CD4-positive, alpha-beta T cell treated with Interleukin-15 for 4 hours (primary cell): ENCODE measurements around the gene ZBTB7C.

ENCODE experiments used
- DNase-seq: peaks from one replicate; pipeline ENCODE4 v3.0.0-alpha.2; 2020; ENCODE audit warnings: low spot score

Gene ZBTB7C

GRCh38 chr18:48034651-48035555, 374.3 kb downstream of the ZBTB7C start:
- no peak for DNase-seq

- no peak for DNase-seq
These were observed 375.2 kb downstream of the ZBTB7C start for GRCh38 chr18:48033790-48034650.

- DNase-seq, result no peak
These were observed 376.1 kb downstream of the ZBTB7C start for GRCh38 chr18:48032876-48033789.

GRCh38 chr18:48031641-48032040, 377.5 kb downstream of the ZBTB7C start:
- no peak for DNase-seq

GRCh38 chr18:48030616-48031480, 378.3 kb downstream of the ZBTB7C start:
- DNase-seq, result no peak

GRCh38 chr18:48029296-48029986, 379.7 kb downstream of the ZBTB7C start:
- DNase-seq, result no peak

- no peak for DNase-seq
These were observed 380.5 kb downstream of the ZBTB7C start for GRCh38 chr18:48028696-48029095.

GRCh38 chr18:48028081-48028480, 381.1 kb downstream of the ZBTB7C start:
- no peak for DNase-seq

- no peak for DNase-seq
These were observed 381.7 kb downstream of the ZBTB7C start for GRCh38 chr18:48027401-48027963.

- DNase-seq, result no peak
These were observed 383.0 kb downstream of the ZBTB7C start for GRCh38 chr18:48026216-48026615.

GRCh38 chr18:48024881-48025660, 384.1 kb downstream of the ZBTB7C start:
- DNase-seq, result no peak

- no peak for DNase-seq
These were observed 385.1 kb downstream of the ZBTB7C start for GRCh38 chr18:48024009-48024512.

- no peak for DNase-seq
These were observed 385.7 kb downstream of the ZBTB7C start for GRCh38 chr18:48023334-48024008.

GRCh38 chr18:48022531-48023329, 386.5 kb downstream of the ZBTB7C start:
- peak; percentile 41 for DNase-seq

- DNase-seq, result no peak
These were observed 387.2 kb downstream of the ZBTB7C start for GRCh38 chr18:48022021-48022420.

- DNase-seq, result no peak
These were observed 387.8 kb downstream of the ZBTB7C start for GRCh38 chr18:48021273-48021914.
